GM12864 (cell line): Measurements from ENCODE around the gene SLC6A3.

Experiments
- DNase-seq: peaks from one replicate; pipeline ENCODE4 v3.0.0-alpha.2; 2011; ENCODE audit warnings: low read depth
- H3K4me3 ChIP-seq: 2 replicates; pipeline ENCODE4 v1.5.1; 2011; ENCODE audit warnings: mild to moderate bottlenecking, low read depth, low read length, control low read depth
- CTCF ChIP-seq: IDR thresholded peaks from 2 replicates; pipeline ENCODE4 v1.5.1; 2011; ENCODE audit warnings: low read depth, mild to moderate bottlenecking, moderate library complexity, low read length, control low read depth, inconsistent platforms; ENCODE audit errors: missing control alignments

Gene SLC6A3

DNA sequence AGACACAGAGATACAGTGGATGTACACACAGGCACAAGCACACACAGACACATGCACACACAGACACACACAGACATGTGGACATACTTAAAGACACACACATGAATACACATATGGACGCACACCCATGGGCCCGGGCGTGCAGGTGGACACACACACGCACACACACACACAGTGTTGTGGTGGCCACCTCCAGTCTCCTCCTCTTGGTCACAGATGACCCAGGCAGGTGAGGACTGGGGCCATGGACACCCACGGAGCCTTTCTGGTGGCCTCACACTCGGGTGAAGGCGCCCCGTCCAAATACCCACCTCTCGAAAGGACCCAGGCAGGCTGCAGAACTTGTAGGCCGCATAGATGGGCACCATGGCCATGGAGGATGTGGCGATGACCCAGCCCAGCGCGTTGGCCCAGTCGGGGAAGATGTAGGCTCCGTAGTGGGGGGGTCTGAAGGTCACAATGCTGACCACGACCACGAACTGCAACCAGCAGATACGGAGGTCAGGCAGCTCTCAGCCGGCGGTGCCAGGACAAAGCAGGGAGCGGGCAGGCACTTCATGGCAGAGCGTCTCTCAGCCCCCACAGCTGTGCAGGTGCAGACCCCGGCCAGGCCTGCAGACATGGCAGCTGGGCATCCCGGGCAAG is 42.5 kb downstream of the SLC6A3 start:
- DNase-seq: no peak
- no peak overlapping the region for H3K4me3 ChIP-seq

DNA sequence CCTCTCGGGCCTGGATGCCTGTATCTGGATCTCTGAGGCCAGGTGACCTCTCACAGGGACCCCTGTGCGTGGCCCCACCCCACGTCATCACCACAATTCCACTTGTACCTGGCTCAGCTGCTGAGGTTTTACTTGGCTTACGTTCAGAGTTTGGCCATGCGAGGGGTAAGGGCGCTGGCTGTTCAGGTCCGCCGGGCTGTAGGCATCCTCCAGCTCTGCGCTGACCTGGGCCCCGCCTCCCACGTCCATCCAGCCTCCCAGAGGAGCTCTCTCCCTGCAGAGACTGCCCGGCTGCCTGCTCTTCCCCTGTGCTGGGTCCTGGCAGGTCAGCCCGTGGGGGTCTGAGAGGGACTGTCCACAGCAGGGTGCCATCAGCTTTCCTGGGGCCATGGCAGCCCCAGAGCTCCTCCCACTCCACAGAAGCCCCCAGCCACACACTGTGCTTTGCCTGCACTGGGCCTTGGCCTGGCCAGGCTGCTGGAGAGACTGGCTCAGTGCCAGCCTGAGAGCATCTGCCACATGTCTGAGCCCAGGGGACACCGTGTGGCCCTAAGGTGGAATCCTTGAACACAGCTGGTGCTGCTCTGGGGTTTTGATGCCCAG is 43.6 kb downstream of the SLC6A3 start:
- no peak overlapping the region for H3K4me3 ChIP-seq
- no peak for TF ChIP-seq CTCF
- no peak for DNase-seq

More for the DNA sequence above, 42.5 kb downstream of the SLC6A3 start:
- TF ChIP-seq CTCF: no peak

- H3K4me3 ChIP-seq: no peak overlapping the region
- no peak for TF ChIP-seq CTCF
Observed at GRCh38 chr5:1400936-1401335, 44.3 kb downstream of the SLC6A3 start.

DNA sequence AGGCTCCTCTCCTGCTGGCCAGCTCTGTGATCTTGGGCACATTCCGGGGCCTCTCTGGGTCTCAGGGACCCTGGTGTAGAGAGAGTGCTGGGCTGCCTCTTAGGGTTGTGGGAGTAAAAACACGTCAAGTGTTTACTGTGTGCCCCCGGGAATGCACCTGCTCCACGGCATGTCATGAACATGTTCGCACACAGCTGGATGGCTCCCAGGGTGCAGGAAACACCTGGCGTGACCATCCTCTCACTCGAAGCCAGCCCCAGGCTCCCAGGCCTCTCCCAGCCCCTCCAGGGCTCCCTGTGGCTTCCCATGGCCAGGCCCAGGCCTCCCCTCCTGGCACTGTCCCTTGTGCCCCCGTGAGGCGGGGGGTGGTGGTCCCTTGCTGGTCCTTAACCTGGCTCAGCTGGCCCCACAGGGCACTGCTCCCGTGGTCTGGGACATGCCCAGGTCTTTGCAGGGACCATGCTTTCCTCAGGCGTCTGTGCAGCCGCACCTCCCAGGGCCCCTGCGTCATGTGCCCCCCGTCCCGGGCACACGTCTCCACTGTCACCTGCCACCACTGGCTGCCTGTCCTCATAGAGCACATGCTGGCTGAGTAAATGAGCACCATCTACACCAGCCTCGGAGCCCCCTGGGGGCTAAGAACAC is 44.9 kb downstream of the SLC6A3 start:
- DNase-seq: no peak
- no peak for TF ChIP-seq CTCF
- no peak overlapping the region for H3K4me3 ChIP-seq

More at GRCh38 chr5:1400936-1401335, 44.3 kb downstream of the SLC6A3 start:
- DNase-seq: no peak

- no peak for TF ChIP-seq CTCF
- DNase-seq: no peak
- H3K4me3 ChIP-seq: no peak overlapping the region
Observed at GRCh38 chr5:1399737-1400136, 45.5 kb downstream of the SLC6A3 start.

- H3K4me3 ChIP-seq: no peak overlapping the region
- TF ChIP-seq CTCF: no peak
- DNase-seq: no peak
Observed at GRCh38 chr5:1396293-1396816, 48.9 kb downstream of the SLC6A3 start.
